Stomach (tissue), 9 donors: ENCODE measurements around the gene SFI1. TPM values are rescaled to one million over a fixed set of nuclear protein-coding genes. Genes with fewer than 3 reads are reported as not detected.
A peak's percentile ranks its signal among the peaks of the same experiment; 100 is the strongest.

Experiments used
- DNase-seq, 2 donors: peaks; one replicate each; pipeline versions ENCODE4 v3.0.0 to v3.0.0-alpha.2; 2013 to 2019
- H3K27ac ChIP-seq, 5 donors: fragments of 200-600 bp in 4 of 5; sonication (generic) in 4 of 5; one replicate each; pipeline ENCODE4 v1.5.1; 2013 to 2019; ENCODE audit warnings: mild to moderate bottlenecking in 1 of 5, moderate library complexity in 1 of 5
- H3K27me3 ChIP-seq, 3 donors: fragments of 200-600 bp; sonication (generic); one replicate each; pipeline ENCODE4 v1.5.1; 2017 to 2019; ENCODE audit warnings: mixed run types in 1 of 3
- H3K36me3 ChIP-seq, 4 donors: fragments of 200-600 bp; sonication (generic); 1 replicate in 3 of 4; 2 replicates in 1 of 4; pipeline ENCODE4 v1.5.1; 2016 to 2019
- H3K4me1 ChIP-seq, 4 donors: fragments of 200-600 bp; sonication (generic); one replicate each; pipeline ENCODE4 v1.5.1; 2016 to 2019
- H3K4me3 ChIP-seq, 4 donors: fragments of 200-600 bp; sonication (generic) in 3 of 4; one replicate each; pipeline ENCODE4 v1.5.1; 2016 to 2019; ENCODE audit warnings: mild to moderate bottlenecking in 1 of 4
- H3K9me3 ChIP-seq, 4 donors: fragments of 200-600 bp; sonication (generic); one replicate each; pipeline ENCODE4 v1.5.1; 2016 to 2019
- CTCF ChIP-seq, 7 experiments: fragments of 450-650 bp in 4 of 7; fragments of 200-600 bp in 3 of 7; sonication (generic) in 3 of 7; IDR thresholded peaks; one replicate each; pipeline ENCODE4 v1.5.1; 2016 to 2019; ENCODE audit warnings: antibody characterized with exemption in 7 of 7, control low read depth in 2 of 7, mild to moderate bottlenecking in 1 of 7
- EP300 ChIP-seq: sonication (generic); formaldehyde crosslinking; IDR thresholded peaks from one replicate; pipeline ENCODE4 v1.6.1; 2017; ENCODE audit warnings: antibody characterized with exemption
- POLR2A ChIP-seq, 4 donors: fragments of 450-650 bp; IDR thresholded peaks; one replicate each; pipeline ENCODE4 v1.6.1; 2016; ENCODE audit warnings: antibody characterized with exemption in 4 of 4, control low read depth in 2 of 4, mild to moderate bottlenecking in 1 of 4, moderate library complexity in 1 of 4
- POLR2AphosphoS5 ChIP-seq, 3 donors: sonication (generic); formaldehyde crosslinking; IDR thresholded peaks; one replicate each; pipeline ENCODE4 v1.6.1; 2016; ENCODE audit warnings: antibody characterized with exemption in 3 of 3
- WGBS, 5 donors: extraction: QIAGEN DNeasy Blood & Tissue Kit in 3 of 5; methylation state at CpG; one replicate each; pipeline versions ENCODE4 v1.1.5 to v1.1.7; 2013 to 2018; 5-methylcytosine and 5-hydroxymethylcytosine counted together
- intact Hi-C: fragments of 100-400 bp; cut with DNase I; formaldehyde crosslinking; loops from one replicate; pipeline ENCODE4 v1.15.1; 2023; ENCODE audit warnings: low total_unique reads
- polyA plus RNA-seq, 3 donors: library from polyadenylated mRNA; stranded (reverse); fragments of 200-250 nt; gene quantifications; one replicate each; pipeline ENCODE4 v1.2.3, GENCODE V29; 2013
- total RNA-seq, 5 donors: library from RNA; depleted of rRNA; stranded (reverse); fragments of >200 nt; gene quantifications; one replicate each; pipeline versions ENCODE4 v1.1.0 to v1.2.3, GENCODE V29; 2014 to 2016
- donor health status: healthy with polysubstance abuse.
- donor health status: Bipolar disorder and iron deficiency.
- donor health status: healthy.

SFI1 gene
- total and polyA plus RNA-seq, 8 donors, result 11.3 to 194 (median 30.1) TPM

GRCh38 chr22:31486951-31487350 is 9.4 kb upstream of the SFI1 start:
- no peak for DNase-seq
- intact Hi-C loops, result no loop called here
- no peak overlapping the region for H3K27ac ChIP-seq
- no peaks in the 10 kb centered on the region for H3K9me3 ChIP-seq
- 86 to 100% (median 100%) methylated on average over 2 of the region's 2 CpGs for WGBS, 5 donors
- H3K36me3 ChIP-seq, result peaks cover 21 to 61% (median 56%) of the 10 kb centered on the region in 4 donors
- peaks cover 14 to 78% (median 53%) of the 10 kb centered on the region in 4 donors for H3K4me1 ChIP-seq
- no peaks in the 10 kb centered on the region for H3K27me3 ChIP-seq
- TF ChIP-seq POLR2A (IDR thresholded peaks at IDR 0.05) (no peak), CTCF (IDR thresholded peaks at IDR 0.05) (no peak), POLR2AphosphoS5 (IDR thresholded peaks at IDR 0.05) (no peak), EP300 (no peak)
- no peak overlapping the region for H3K4me3 ChIP-seq

DNA sequence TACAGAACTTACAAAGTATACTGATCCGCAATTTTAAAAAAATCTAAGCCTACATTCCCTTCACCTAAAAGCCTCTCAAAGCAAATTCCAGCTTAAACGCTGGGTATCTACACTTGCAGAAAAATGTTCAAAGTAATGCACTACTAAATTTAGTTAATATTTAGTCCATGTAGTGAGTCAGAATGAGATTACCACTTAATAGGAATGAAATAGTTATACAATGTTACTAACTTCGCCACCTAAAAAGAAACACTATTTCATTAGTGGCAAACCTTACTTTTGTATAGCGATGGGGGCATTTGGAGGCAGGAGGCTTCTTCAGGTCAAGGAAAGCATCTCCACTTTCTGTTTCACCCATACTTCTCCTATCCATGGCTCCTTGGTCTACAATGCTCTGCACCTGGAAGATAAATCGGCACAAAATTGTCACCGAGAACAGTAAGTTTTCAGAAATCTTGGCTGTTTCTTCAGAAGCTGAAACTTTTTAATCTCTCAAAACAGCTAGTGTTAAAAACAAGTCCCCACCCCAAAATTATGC is 7.9 kb upstream of the SFI1 start:
- peaks cover 21 to 48% (median 42%) of the 10 kb centered on the region in 4 donors for H3K36me3 ChIP-seq
- TF ChIP-seq POLR2A (IDR thresholded peaks at IDR 0.05), result no peak
- TF ChIP-seq CTCF (IDR thresholded peaks at IDR 0.05), result no peak
- TF ChIP-seq EP300, result no peak
- no peak for TF ChIP-seq POLR2AphosphoS5 (IDR thresholded peaks at IDR 0.05)
- peaks cover 14 to 67% (median 47%) of the 10 kb centered on the region in 4 donors for H3K4me1 ChIP-seq
- no peak for DNase-seq
- peak overlapping the region; percentile 81 to 93 (median 84) for H3K4me3 ChIP-seq
- intact Hi-C loops, result no loop called here
- no peaks in the 10 kb centered on the region for H3K27me3 ChIP-seq
- H3K27ac ChIP-seq, result peak overlapping the region in 4 of 5 donors; percentile 92 to 99 (median 94)
- no peaks in the 10 kb centered on the region for H3K9me3 ChIP-seq
- WGBS, 5 donors, result 57 to 67% (median 59%) methylated on average over 6 of the region's 6 CpGs

- intact Hi-C loops, result no loop called here
- H3K36me3 ChIP-seq, result peaks cover 17 to 41% (median 35%) of the 10 kb centered on the region in 4 donors
- TF ChIP-seq POLR2AphosphoS5 (IDR thresholded peaks at IDR 0.05), result no peak
- TF ChIP-seq CTCF (IDR thresholded peaks at IDR 0.05), result no peak
- TF ChIP-seq EP300, result no peak
- no peak for TF ChIP-seq POLR2A (IDR thresholded peaks at IDR 0.05)
- DNase-seq, result peak; percentile 36 to 69
- peaks cover 14 to 62% (median 46%) of the 10 kb centered on the region in 4 donors for H3K4me1 ChIP-seq
- peak overlapping the region; percentile 92 to 99 (median 95) for H3K27ac ChIP-seq
- no peaks in the 10 kb centered on the region for H3K27me3 ChIP-seq
- WGBS, 5 donors, result 0 to 1% (median 0%) methylated on average over 10 to 61 of the region's 61 CpGs
- H3K9me3 ChIP-seq, result no peaks in the 10 kb centered on the region
- peak overlapping the region; percentile 81 to 93 (median 84) for H3K4me3 ChIP-seq
Observed at GRCh38 chr22:31488988-31489617, 7.2 kb upstream of the SFI1 start.

- Histone ChIP-seq H3K9me3 (no peaks in the 10 kb centered on the region), H3K4me1 (peaks cover 14 to 61% (median 43%) of the 10 kb centered on the region in 4 donors), H3K27ac (peak within 1 kb of the TSS; percentile 92 to 99 (median 95)), H3K4me3 (peak within 1 kb of the TSS; percentile 81 to 93 (median 84)), H3K27me3 (no peaks in the 10 kb centered on the region), H3K36me3 (peaks cover 9 to 34% (median 27%) of the 10 kb centered on the region in 4 donors)
- intact Hi-C loops, result no loop called here
- TF ChIP-seq POLR2AphosphoS5 (IDR thresholded peaks at IDR 0.05), result peak; percentile 40 to 80 (median 75)
- peak; percentile 8 for TF ChIP-seq EP300
- no peak for TF ChIP-seq POLR2A (IDR thresholded peaks at IDR 0.05)
- no peak for TF ChIP-seq CTCF (IDR thresholded peaks at IDR 0.05)
- WGBS, 5 donors, result 0 to 1% (median 0%) methylated on average over 41 to 100 of the region's 100 CpGs
- peak; percentile 87 to 96 for DNase-seq
Observed at GRCh38 chr22:31489632-31490495, 6.5 kb upstream of the SFI1 start, which contains the start of gene EIF4ENIF1. TSS of gene EIF4ENIF1 (minus strand) at chr22:31489842. CDS start at chr22:31488718, 1,124 bp downstream.
